GM13976 (cell line): ENCODE data around the gene ASB18.
"Not testable (repeated sequence)": the region's sequence is repeated elsewhere in the genome, so short reads cannot be mapped to it uniquely, and the experiment has no call there.

Experiments used
- DNase-seq: peaks from one replicate; pipeline ENCODE4 v3.0.0; 2012; ENCODE audit warnings: low spot score
- in situ Hi-C: fragments of 300-500 bp; cut with MboI; formaldehyde crosslinking; loops from one replicate; pipeline ENCODE4 v1.12.0; 2022; ENCODE audit warnings: low sequenced_read_pairs, mixed read lengths, inconsistent platforms; ENCODE audit not compliant: unreplicated experiment
- TF ChIP-seq, protein P1 (sequence below): IDR thresholded peaks from 2 replicates; pipeline ENCODE4 v1.5.1; 2012; ENCODE audit warnings: borderline replicate concordance, mild to moderate bottlenecking; ENCODE audit not compliant: insufficient read depth; ENCODE audit errors: extremely low read depth, missing control alignments, control extremely low read depth

ASB18 gene

DNA sequence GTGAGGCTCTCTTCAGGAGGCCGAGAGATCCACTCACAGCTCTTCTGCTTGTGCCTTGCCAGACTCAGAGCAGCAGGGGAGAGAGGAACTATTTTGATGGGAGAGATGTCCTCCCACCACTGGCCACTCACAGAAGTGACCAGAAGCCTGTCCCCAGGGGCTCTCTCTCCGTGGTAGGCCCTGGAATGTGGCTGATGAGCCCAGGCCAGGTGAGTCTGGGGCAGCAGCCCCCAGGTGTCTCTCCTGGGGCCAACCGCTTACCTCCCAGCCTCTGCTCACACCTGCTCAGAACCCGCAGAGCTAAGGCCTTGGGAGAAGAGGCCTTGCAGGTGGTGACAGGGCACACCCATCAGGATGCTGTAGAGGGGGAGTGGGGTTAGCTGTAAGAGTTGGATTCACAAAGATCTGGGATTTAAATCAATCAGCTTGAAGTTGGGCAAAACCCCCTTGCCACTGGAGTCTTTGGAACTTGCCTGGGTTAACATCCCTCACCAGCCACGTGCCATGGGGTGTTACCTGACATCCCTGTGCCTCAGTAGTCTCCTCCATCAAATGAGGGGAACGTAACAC lies 29.1 kb upstream of the ASB18 start:
- in situ Hi-C loops: no loop called here
- TF ChIP-seq, protein P1, sequence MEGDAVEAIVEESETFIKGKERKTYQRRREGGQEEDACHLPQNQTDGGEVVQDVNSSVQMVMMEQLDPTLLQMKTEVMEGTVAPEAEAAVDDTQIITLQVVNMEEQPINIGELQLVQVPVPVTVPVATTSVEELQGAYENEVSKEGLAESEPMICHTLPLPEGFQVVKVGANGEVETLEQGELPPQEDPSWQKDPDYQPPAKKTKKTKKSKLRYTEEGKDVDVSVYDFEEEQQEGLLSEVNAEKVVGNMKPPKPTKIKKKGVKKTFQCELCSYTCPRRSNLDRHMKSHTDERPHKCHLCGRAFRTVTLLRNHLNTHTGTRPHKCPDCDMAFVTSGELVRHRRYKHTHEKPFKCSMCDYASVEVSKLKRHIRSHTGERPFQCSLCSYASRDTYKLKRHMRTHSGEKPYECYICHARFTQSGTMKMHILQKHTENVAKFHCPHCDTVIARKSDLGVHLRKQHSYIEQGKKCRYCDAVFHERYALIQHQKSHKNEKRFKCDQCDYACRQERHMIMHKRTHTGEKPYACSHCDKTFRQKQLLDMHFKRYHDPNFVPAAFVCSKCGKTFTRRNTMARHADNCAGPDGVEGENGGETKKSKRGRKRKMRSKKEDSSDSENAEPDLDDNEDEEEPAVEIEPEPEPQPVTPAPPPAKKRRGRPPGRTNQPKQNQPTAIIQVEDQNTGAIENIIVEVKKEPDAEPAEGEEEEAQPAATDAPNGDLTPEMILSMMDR: no peak
- no peak for DNase-seq

DNA sequence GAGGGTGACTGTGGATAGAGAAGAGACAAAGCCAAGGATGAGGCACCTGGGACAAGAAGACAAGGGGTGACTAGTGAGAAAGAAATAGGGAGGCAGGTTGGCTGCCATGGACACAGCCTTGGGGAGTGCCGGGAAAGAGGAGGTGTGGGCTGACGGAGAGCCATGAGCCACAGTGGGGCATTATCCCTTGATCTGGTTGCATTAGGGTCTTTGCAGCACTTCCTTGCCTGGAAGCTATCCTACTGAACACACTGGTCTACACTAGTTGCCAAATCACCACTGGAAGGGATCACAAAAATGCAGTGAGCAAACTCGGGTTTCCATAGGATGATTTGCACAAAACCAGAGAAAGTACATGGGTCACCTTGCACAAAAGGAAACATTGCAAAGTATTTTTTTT lies 27.7 kb upstream of the ASB18 start:
- in situ Hi-C loops: no loop called here
- no peak for DNase-seq
- TF ChIP-seq, protein P1: no peak

DNA sequence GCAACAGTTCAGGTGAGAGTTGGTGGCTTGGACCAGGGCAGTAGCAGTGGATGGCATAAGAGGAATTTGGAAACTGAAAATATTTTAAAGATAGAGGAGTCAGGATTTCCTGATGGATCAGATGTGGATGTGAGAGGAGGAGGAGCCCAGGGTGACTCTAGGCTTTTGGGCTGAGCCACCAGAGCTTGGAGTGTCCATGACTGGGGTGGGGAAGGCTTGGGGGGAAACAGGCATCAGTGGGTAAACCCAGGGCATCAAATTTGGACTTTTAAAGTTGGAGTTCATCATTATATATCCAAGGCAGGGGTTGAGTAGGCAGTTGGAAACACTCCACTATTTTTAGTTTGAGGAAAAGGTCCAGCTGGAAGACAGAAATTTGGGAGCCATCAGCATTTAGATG lies 27.3 kb upstream of the ASB18 start:
- in situ Hi-C loops: no loop called here
- TF ChIP-seq, protein P1: no peak
- no peak for DNase-seq

DNA sequence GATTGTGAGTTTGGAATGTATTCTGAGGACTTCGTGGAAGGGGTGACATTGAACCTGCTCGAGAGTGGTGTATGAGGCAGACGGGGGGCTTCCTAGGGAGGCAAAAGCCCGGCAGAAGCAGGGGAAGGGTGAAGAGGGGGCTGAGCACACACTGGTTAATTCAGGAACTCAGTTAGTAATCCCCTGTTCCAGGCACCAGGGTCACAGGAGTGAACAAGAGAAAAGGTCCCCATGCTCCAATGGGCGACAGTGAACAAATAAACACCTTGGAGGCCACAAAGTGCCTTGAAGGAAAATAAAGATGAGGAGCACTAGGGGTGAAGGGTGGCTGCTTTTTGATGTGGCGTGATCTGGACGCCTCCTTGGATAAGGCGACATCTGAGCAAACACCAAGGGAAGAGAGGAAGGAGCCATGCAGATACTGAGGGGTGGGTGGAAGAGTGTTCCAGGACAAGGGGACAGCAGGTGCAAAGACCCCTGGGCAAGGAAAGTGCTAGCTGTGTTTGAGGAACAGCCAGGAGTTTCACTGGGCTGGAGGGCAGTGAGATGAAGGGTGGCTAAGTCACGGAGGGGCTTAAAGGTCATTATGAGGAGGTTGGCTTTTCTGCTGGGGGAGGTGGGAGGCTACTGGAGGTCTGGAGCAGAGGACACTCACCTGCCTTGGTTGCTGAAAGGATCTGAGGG lies 26.7 kb upstream of the ASB18 start:
- in situ Hi-C loops: no loop called here
- TF ChIP-seq, protein P1: no peak
- DNase-seq: no peak

DNA sequence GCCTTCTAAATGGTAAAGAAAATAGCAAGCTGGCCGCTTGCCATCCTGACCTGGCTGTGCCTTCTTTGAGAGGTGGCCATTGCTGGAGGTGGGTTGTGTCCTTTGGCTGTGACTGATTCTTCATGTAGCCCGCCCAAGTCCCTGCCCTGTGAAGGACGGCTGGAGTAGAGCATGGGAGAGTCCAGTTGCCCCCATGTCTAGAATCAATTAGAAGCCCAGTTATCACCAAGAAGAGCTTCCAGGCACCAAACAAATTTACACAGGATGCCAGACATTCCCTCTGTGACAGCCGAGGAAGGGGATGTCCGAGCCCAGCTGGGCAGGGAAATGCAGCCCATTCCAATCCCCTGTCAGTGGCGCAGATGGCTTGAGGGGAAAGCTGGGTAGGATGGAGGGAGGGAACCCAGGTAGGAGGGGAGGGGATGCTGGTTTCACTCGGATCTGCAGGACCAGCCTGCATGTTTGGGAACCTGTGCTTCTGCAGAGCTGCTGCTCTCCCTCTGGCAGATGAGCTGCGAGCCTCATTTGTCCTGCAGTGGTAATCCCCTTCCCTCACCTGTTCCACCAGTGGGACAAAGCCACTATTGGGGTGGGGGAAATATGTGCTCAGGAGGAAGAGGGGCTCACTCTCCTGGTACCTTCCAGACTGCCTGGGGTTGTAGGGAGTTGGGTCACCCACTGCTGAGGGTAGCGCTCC lies 25.7 kb upstream of the ASB18 start:
- in situ Hi-C loops: no loop called here
- no peak for DNase-seq
- TF ChIP-seq, protein P1: no peak

DNA sequence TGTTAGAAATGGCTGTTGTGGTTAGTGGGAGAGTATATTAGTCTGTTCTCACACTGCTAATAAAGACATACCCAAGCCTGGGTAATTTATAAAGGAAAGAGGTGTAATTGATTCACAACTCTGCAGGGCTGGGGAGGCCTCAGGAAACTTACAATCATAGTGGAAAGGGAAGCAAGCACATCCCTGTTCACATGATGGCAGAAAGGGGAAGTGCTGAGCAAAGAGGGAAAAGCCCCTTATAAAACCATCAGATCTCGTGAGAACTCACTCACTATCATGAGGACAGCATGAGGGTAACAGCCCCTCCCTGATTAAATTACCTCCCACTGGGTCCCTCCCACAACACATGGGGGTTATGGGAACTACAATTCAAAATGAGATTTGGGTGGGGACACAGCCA lies 24.2 kb upstream of the ASB18 start:
- in situ Hi-C loops, DNase-seq: not testable (repeated sequence)

DNA sequence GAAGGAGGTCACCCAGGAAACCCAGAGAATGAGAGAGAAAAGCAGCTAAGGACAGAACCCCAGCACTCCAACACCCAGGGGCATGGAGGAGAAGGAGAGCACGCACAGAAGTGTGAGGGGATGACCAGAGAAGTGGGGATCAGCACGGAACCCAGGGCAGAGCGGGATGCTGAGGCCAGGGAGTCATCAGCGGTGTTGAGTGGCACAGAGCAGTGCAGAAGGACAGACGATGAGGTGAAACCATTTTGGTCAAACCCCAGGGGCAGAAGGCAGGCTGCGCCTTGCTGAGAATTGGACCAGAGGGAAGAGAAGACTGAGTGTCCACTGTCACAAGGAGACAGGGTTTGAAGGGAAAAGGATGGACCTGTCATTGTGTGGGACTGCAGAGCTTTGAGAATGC lies 23.4 kb upstream of the ASB18 start:
- in situ Hi-C loops: no loop called here
- TF ChIP-seq, protein P1: no peak
- no peak for DNase-seq
